PFSK-1 (cell line): Measurements from ENCODE around the gene NRP2.

Source experiments
- FOXP2 ChIP-seq: optimal IDR thresholded peaks from 2 replicates; pipeline ENCODE3; 2011; ENCODE audit warnings: borderline replicate concordance, control low read depth, inconsistent platforms; ENCODE audit not compliant: insufficient read depth; ENCODE audit errors: extremely low read length, extremely low read depth
- POLR2AphosphoS5 ChIP-seq: IDR thresholded peaks from 2 replicates; pipeline ENCODE4 v1.6.1; 2012; ENCODE audit warnings: low read depth, mild to moderate bottlenecking, control low read depth, low read length, moderate library complexity
- REST ChIP-seq, 2 experiments: IDR thresholded peaks; 2 replicates each; pipeline versions ENCODE4 v1.6.1 to v1.8.0; 2011 to 2012; ENCODE audit warnings: low read depth in 2 of 2, low read length in 2 of 2, control low read depth in 1 of 2, inconsistent platforms in 1 of 2, mild to moderate bottlenecking in 1 of 2, moderate library complexity in 1 of 2; ENCODE audit not compliant: insufficient read depth in 1 of 2
- SIN3A ChIP-seq: IDR thresholded peaks from 2 replicates; pipeline ENCODE4 v1.6.1; 2012; ENCODE audit warnings: mild to moderate bottlenecking, low read length, moderate library complexity, borderline replicate concordance; ENCODE audit not compliant: insufficient read depth
- TAF1 ChIP-seq: IDR thresholded peaks from 2 replicates; pipeline ENCODE4 v1.6.1; 2012; ENCODE audit warnings: low read length, control low read depth, borderline replicate concordance; ENCODE audit not compliant: insufficient read depth

NRP2 gene

GRCh38 chr2:205816268-205816667, 134.0 kb downstream of the NRP2 start:
- TF ChIP-seq REST (IDR thresholded peaks at IDR 0.05; ENCODE audit: insufficient read depth in 1 of 2, low read depth in 2 of 2, low read length in 2 of 2) (no peak), FOXP2 (no peak), TAF1 (no peak), SIN3A (no peak), POLR2AphosphoS5 (no peak)

DNA sequence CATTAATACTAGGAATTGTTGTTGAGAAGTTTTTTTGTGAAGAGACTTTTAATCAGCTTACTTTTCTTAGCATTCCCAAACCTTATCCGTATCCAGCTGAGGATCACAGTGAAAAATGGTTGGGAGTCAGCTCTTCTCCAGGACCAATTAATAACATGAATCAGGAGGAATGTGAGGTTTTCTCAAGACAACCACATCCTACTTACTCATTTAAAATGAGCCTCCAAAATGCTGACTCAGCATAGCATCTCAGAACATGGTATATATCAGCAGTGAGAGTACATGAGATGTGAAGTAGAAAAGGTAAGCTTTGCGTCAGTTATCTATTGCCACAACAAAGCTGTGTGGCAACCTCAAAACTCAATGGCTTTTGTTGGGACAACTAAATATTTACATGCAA, 140.3 kb downstream of the NRP2 start:
- TF ChIP-seq REST (IDR thresholded peaks at IDR 0.05; ENCODE audit: insufficient read depth in 1 of 2, low read depth in 2 of 2, low read length in 2 of 2) (no peak), FOXP2 (no peak), SIN3A (no peak), TAF1 (no peak), POLR2AphosphoS5 (no peak)

GRCh38 chr2:205827809-205828365, 145.6 kb downstream of the NRP2 start:
- TF ChIP-seq SIN3A = no peak
- no peak for TF ChIP-seq POLR2AphosphoS5
- no peak for TF ChIP-seq REST (IDR thresholded peaks at IDR 0.05; ENCODE audit: insufficient read depth in 1 of 2, low read depth in 2 of 2, low read length in 2 of 2)
- no peak for TF ChIP-seq TAF1
- no peak for TF ChIP-seq FOXP2

- TF ChIP-seq POLR2AphosphoS5 (no peak), FOXP2 (no peak), TAF1 (no peak), SIN3A (no peak), REST (IDR thresholded peaks at IDR 0.05; ENCODE audit: insufficient read depth in 1 of 2, low read depth in 2 of 2, low read length in 2 of 2) (no peak)
Observed at GRCh38 chr2:205833864-205834263, 151.6 kb downstream of the NRP2 start.

DNA sequence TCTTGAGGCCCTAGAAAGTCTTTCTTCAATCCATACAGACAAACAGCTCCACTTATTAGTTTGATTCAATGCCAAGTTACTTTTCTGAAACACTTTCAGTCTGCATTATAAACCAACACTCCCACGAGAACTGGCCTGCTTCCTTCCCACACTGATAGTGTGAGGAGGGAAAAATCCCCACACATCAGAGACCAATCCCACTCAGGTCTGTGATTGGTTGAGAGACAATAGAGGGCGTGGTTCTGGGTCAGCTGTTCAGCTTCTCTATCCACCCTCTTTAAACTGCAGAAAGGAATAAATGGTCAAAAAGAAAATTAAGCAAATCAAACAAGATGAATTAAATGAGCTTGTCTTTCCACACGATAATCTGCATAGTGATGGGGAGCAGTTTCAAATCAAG, 152.5 kb downstream of the NRP2 start:
- no peak for TF ChIP-seq SIN3A
- no peak for TF ChIP-seq FOXP2
- TF ChIP-seq REST (IDR thresholded peaks at IDR 0.05; ENCODE audit: insufficient read depth in 1 of 2, low read depth in 2 of 2, low read length in 2 of 2) = no peak
- TF ChIP-seq POLR2AphosphoS5 = no peak
- no peak for TF ChIP-seq TAF1
